GM12892 (cell line): ENCODE measurements around the gene PRICKLE4.

Experiments
- DNase-seq: peaks from one replicate; pipeline ENCODE4 v3.0.0; 2011; ENCODE audit not compliant: insufficient read length
- FAIRE-seq: peaks from 2 replicates; lab custom pipeline; 2011; peaks lifted over from hg19 to GRCh38; lab: Jason Lieb, UNC
- POLR2A ChIP-seq: IDR thresholded peaks from 2 replicates; pipeline ENCODE4 v1.6.1; 2011; ENCODE audit warnings: low read depth, low read length, control low read depth
- POLR2AphosphoS5 ChIP-seq: IDR thresholded peaks from 2 replicates; pipeline ENCODE4 v1.6.1; 2011; ENCODE audit warnings: low read depth, low read length, control low read depth
- TAF1 ChIP-seq: IDR thresholded peaks from 2 replicates; pipeline ENCODE4 v1.6.1; 2011; ENCODE audit warnings: low read depth, mild to moderate bottlenecking, control low read depth, low read length, borderline replicate concordance

The PRICKLE4 gene

GRCh38 chr6:41779788-41780550, 613 bp upstream of the PRICKLE4 start, which contains the start of gene FRS3:
TSS of gene FRS3 (minus strand) at chr6:41779900. CDS start at chr6:41776987, 2,913 bp downstream.
- FAIRE-seq: peak; percentile 96
- DNase-seq: peak; percentile 98

DNA sequence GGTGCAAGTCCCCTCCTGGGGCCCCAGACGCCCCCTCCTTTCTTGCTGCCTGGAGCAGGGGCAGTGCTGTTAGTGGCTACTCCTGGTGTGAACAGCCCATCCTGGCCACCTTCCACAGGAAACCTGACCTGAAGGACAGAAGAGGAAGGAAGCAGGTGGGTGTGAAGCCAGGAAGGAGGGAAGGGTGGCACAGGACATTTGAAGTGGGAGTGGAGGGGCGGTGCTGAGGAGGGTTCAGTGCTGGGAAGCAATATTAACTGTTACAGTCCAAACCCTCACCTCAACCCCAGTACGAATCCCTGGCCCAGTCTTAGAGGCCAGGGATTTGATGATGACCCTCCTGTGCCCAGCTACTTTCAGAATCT, 766 bp downstream of the PRICKLE4 start:
- DNase-seq: no peak
- TF ChIP-seq POLR2AphosphoS5 (no peak), POLR2A (no peak), TAF1 (no peak)
- FAIRE-seq: no peak

More at GRCh38 chr6:41779788-41780550, 613 bp upstream of the PRICKLE4 start, which contains the start of gene FRS3:
- no peak for TF ChIP-seq TAF1
- TF ChIP-seq POLR2AphosphoS5: no peak
- TF ChIP-seq POLR2A: no peak

DNA sequence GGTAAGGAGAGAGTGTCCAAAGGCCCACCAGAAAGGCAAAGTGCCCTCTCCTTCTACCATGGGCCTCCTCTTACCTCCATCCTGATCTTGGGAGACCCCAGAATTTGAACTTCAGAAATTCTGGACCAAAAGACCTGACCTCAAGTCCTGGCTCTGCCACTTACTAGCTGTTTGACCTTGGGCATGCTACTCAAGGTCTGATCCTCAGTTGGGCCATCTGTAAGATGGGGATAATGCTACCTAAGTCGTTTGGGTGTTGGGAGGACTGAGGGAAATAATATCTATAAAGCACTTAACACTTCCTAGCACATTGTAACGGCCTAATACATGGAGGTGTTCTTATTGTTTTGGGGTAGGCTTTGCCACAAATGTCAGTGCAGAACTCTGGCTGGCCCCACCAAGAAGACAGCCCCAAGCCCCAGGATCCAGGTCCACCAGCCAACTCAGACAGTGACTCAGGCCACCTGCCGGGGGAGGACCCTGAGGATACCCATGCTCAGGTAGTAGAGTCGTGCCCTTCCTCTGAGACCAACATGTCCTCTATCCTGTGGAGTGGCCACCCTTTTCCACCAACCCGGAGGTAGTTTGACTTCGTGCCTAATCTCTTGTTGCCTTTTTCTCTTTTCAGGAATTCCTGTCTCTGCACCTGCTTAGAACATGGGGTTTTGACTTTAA, 2.7 kb downstream of the PRICKLE4 start:
- no peak for FAIRE-seq

DNA sequence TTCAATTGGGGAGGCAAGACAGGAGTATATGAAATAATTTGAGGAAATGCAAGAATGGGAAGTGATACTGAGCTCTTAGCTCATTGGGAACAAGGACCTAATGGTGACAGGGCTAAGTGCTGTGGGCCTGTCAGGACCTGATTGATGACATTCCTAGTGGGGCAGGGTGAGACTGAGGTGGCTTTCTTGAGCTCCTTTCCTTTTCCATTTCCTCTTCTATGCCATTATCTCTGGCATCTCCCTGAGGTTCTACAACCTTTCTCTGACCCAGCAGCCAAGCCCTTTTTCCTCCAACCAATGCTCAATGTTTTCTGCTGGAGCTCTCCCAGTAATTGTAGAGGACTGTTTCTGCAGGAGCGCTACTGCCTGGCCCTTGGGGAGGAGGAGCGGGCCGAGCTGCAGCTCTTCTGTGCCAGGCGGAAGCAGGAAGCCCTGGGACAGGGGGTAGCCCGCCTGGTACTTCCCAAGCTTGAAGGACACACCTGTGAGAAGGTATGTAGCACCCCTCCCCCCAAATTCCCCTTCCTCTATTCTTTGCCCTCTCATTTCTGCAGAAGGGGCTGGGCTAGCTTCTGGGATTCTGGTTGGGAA, 4.1 kb downstream of the PRICKLE4 start:
- no peak for DNase-seq
- TF ChIP-seq POLR2A (no peak), POLR2AphosphoS5 (no peak), TAF1 (no peak)
- FAIRE-seq: no peak

More for the DNA sequence above, 2.7 kb downstream of the PRICKLE4 start:
- TF ChIP-seq POLR2A: no peak
- no peak for DNase-seq

GRCh38 chr6:41785254-41785653, 4.7 kb downstream of the PRICKLE4 start:
- DNase-seq: no peak
- no peak for FAIRE-seq
- TF ChIP-seq POLR2AphosphoS5 (no peak), TAF1 (no peak), POLR2A (no peak)

- no peak for DNase-seq
- FAIRE-seq: no peak
- TF ChIP-seq TAF1 (no peak), POLR2A (no peak), POLR2AphosphoS5 (no peak)
Observed at GRCh38 chr6:41785689-41786450, 5.3 kb downstream of the PRICKLE4 start.

DNA sequence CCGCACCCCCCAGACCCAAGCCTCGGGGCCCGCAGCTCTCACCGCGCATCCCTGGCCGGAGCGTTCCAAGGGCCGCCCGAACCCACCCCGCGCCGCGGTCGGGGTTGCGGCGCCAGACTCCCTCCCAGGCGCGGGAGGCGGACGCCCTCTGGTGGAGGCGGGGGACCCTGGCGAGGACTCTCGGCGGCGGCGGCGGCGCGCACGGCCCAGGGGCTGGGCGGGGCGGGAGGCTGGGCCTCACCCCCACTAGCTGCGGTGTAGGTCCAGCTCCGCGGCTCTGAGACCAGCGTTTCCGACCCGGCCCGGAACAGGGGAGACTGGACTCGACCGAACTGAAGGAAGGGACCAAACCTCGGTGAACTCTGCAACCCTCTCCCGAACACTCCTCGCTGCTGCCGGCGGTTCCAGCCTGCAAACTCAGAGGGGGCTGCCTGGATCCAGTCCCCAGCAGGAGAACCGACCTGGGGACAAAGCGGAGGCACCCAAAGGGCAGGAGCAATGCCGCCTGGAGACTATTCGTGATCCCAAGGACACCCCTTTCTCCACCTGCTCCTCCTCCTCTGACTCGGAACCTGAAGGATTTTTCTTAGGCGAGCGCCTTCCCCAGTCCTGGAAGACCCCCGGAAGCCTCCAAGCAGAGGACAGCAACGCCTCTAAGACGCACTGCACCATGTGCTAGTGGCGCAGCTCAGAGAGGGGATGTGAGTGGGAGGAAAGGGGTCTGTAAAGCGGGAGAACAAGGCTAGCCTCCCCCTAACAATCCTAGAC, 6.1 kb downstream of the PRICKLE4 start:
- TF ChIP-seq TAF1 (no peak), POLR2AphosphoS5 (no peak)
- DNase-seq (peak; percentile 91), FAIRE-seq (peak; percentile 83)

DNA sequence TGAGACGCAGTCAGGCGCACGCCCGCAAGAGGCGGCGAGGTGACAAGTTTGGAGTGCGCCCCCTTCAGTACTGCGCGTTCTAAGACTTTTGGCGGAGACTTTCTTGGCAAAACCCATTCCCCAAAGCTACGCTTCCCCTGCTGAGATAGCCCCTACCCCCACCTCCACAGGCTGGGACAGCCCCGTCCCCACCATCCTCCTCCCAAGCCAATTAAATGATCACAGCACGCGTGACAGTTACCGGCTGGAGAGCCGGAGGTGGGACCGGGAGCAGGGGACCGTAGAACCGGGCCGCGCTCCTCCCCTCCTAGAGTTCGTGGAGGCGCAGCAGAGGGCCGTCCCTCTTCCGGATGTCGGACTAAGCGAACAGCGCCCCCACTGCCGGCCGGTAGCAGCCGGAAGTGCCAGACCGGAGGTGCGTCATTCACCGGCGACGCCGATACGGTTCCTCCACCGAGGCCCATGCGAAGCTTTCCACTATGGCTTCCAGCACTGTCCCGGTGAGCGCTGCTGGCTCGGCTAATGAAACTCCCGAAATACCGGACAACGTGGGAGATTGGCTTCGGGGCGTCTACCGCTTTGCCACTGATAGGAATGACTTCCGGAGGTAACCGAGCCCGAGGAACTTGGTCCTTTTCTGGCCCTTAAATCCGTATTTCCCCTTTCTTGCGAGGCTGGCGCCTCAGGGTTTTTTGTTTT, 6.8 kb downstream of the PRICKLE4 start, which contains the start of gene TOMM6:
TSS of gene TOMM6 (plus strand) at position 476 of the 699 bp plus-strand sequence. CDS start at position 480, 4 bp downstream.
- TF ChIP-seq POLR2AphosphoS5 (peak; percentile 92), POLR2A (peak; percentile 93), TAF1 (peak; percentile 93)
- FAIRE-seq (peak; percentile 93), DNase-seq (peak; percentile 83)

GRCh38 chr6:41789390-41789724, 8.8 kb downstream of the PRICKLE4 start:
- DNase-seq (no peak), FAIRE-seq (no peak)
- TF ChIP-seq POLR2AphosphoS5 (no peak), TAF1 (no peak), POLR2A (no peak; the same call in 1 of the 2 replicates)

- no peak for DNase-seq
- FAIRE-seq: no peak
- TF ChIP-seq POLR2AphosphoS5 (no peak), POLR2A (no peak), TAF1 (no peak)
Observed at GRCh38 chr6:41790045-41790444, 9.5 kb downstream of the PRICKLE4 start.
